Mesendoderm (in vitro differentiated cells): ENCODE results near the gene CDC14B.
A peak's percentile ranks its signal among the peaks of the same experiment; 100 is the strongest.

Experiments
- DNase-seq: peaks from one replicate; pipeline ENCODE4 v3.0.0; 2013
- H2AK5ac ChIP-seq: 2 replicates; pipeline ENCODE4 v1.6.1; 2013; ENCODE audit warnings: low read length, inconsistent platforms
- H2BK120ac ChIP-seq: 2 replicates; pipeline ENCODE4 v1.6.1; 2013; ENCODE audit warnings: low read depth, mild to moderate bottlenecking, low read length, moderate library complexity, mixed read lengths
- H2BK15ac ChIP-seq: replicated peaks from 2 replicates; pipeline ENCODE4 v1.6.1; 2013; ENCODE audit warnings: low read depth, mild to moderate bottlenecking, moderate library complexity
- H2BK5ac ChIP-seq: 2 replicates; pipeline ENCODE4 v1.6.1; 2013; ENCODE audit warnings: low read length, inconsistent platforms
- H3K18ac ChIP-seq: 2 replicates; pipeline ENCODE4 v1.6.1; 2013; ENCODE audit warnings: mild to moderate bottlenecking, low read length, mixed read lengths
- H3K23ac ChIP-seq: one replicate; pipeline ENCODE4 v1.6.1; 2013; ENCODE audit warnings: low read length
- H3K27ac ChIP-seq: 2 replicates; pipeline ENCODE4 v1.5.1; 2013; ENCODE audit warnings: low read depth, mild to moderate bottlenecking, inconsistent platforms, low read length, moderate library complexity
- H3K27me3 ChIP-seq: 2 replicates; pipeline ENCODE4 v1.6.1; 2013; ENCODE audit warnings: low read length, control low read depth, mild to moderate bottlenecking, inconsistent platforms; ENCODE audit not compliant: insufficient read depth, poor library complexity
- H3K36me3 ChIP-seq: 2 replicates; pipeline ENCODE4 v1.6.1; 2013; ENCODE audit warnings: low read length, inconsistent platforms; ENCODE audit not compliant: control insufficient read depth, insufficient read depth
- H3K4ac ChIP-seq: one replicate; pipeline ENCODE4 v1.6.1; 2013; ENCODE audit warnings: low read depth, mild to moderate bottlenecking, low read length, moderate library complexity
- H3K4me1 ChIP-seq: 2 replicates; pipeline ENCODE4 v1.6.1; 2013; ENCODE audit warnings: low read depth, low read length, inconsistent platforms; ENCODE audit not compliant: control insufficient read depth
- H3K4me2 ChIP-seq: 2 replicates; pipeline ENCODE4 v1.6.1; 2013; ENCODE audit warnings: low read length
- H3K4me3 ChIP-seq: 2 replicates; pipeline ENCODE4 v1.5.1; 2013; ENCODE audit warnings: mild to moderate bottlenecking, low read length
- H3K56ac ChIP-seq: one replicate; pipeline ENCODE4 v1.6.1; 2013; ENCODE audit warnings: low read length
- H3K79me1 ChIP-seq: 2 replicates; pipeline ENCODE4 v1.6.1; 2013; ENCODE audit warnings: low read length, inconsistent platforms
- H3K79me2 ChIP-seq: 2 replicates; pipeline ENCODE4 v1.6.1; 2013; ENCODE audit warnings: mild to moderate bottlenecking, low read length; ENCODE audit not compliant: control insufficient read depth, insufficient read depth
- H3K9ac ChIP-seq: 2 replicates; pipeline ENCODE4 v1.6.1; 2013; ENCODE audit warnings: low read length, inconsistent platforms
- H4K5ac ChIP-seq: one replicate; pipeline ENCODE4 v1.6.1; 2013; ENCODE audit warnings: low read length
- H4K8ac ChIP-seq: one replicate; pipeline ENCODE4 v1.6.1; 2013; ENCODE audit warnings: low read depth, mild to moderate bottlenecking, control low read depth, low read length, moderate library complexity
- WGBS: extraction: QIAGEN DNeasy Blood & Tissue Kit; methylation state at CpG from one replicate; pipeline ENCODE4 v1.1.7; 2013; ENCODE audit warnings: low lambda C conversion rate, missing lambda C conversion rate; ENCODE audit not compliant: insufficient coverage; ENCODE audit errors: extremely low coverage; 5-methylcytosine and 5-hydroxymethylcytosine counted together

The CDC14B gene

GRCh38 chr9:96620181-96620514, 505 bp upstream of the CDC14B start:
- DNase-seq: no peak
- Histone ChIP-seq H3K27ac (peak overlapping the region; percentile 89), H3K79me2 (peaks cover 32% of the 10 kb centered on the region)

DNA sequence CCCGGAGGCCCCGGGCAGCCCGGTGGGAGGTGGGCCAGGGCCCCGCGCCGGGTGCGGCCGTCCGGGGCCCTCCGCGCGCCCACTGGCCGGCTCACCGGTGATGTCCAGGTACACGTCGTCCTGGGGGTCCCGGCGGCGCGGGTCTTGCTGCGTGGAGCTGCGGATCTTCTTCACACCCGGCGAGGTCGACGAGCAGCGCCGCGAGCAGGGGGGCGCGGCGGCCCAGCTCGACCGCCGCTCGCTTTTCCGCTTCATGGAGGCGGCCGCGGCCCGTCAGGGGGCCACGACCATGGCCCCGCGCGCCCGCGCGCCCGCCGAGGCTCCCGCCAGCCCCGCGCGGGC, 548 bp downstream of the CDC14B start:
- Histone ChIP-seq H3K4me1 (peaks cover 7% of the 10 kb centered on the region), H2BK15ac (no peak overlapping the region), H3K56ac (peak overlapping the region; percentile 89), H3K79me2 (peaks cover 37% of the 10 kb centered on the region), H2BK120ac (no peak overlapping the region), H2BK5ac (no peak overlapping the region), H3K79me1 (peaks cover 10% of the 10 kb centered on the region), H3K27ac (peak overlapping the region; percentile 57), H3K4me2 (peak overlapping the region; percentile 11), H3K9ac (peak overlapping the region; percentile 79), H3K18ac (peak overlapping the region; percentile 99), H2AK5ac (no peak overlapping the region), H4K8ac (peak overlapping the region; percentile 65), H3K27me3 (no peaks in the 10 kb centered on the region), H3K23ac (peak overlapping the region; percentile 89), H3K36me3 (no peaks in the 10 kb centered on the region), H3K4me3 (peak overlapping the region; percentile 72), H3K4ac (peak overlapping the region; percentile 96), H4K5ac (no peak overlapping the region)
- no peak for DNase-seq
- WGBS: no CpG with 5 or more reads among the region's 54 CpGs

More at GRCh38 chr9:96620181-96620514, 505 bp upstream of the CDC14B start:
- Histone ChIP-seq H2AK5ac (no peak overlapping the region), H3K56ac (peak overlapping the region; percentile 84), H4K8ac (peak overlapping the region; percentile 81), H3K4ac (no peak overlapping the region), H2BK15ac (no peak overlapping the region), H3K27me3 (no peaks in the 10 kb centered on the region), H3K4me2 (peak overlapping the region; percentile 45), H3K79me1 (peaks cover 10% of the 10 kb centered on the region), H3K9ac (peak overlapping the region; percentile 14), H3K4me3 (no peak overlapping the region), H2BK5ac (no peak overlapping the region), H3K18ac (peak overlapping the region; percentile 76), H3K4me1 (peaks cover 7% of the 10 kb centered on the region), H3K36me3 (no peaks in the 10 kb centered on the region), H4K5ac (no peak overlapping the region), H2BK120ac (peak overlapping the region; percentile 52), H3K23ac (no peak overlapping the region)
- no CpG with 5 or more reads among the region's 11 CpGs for WGBS

DNA sequence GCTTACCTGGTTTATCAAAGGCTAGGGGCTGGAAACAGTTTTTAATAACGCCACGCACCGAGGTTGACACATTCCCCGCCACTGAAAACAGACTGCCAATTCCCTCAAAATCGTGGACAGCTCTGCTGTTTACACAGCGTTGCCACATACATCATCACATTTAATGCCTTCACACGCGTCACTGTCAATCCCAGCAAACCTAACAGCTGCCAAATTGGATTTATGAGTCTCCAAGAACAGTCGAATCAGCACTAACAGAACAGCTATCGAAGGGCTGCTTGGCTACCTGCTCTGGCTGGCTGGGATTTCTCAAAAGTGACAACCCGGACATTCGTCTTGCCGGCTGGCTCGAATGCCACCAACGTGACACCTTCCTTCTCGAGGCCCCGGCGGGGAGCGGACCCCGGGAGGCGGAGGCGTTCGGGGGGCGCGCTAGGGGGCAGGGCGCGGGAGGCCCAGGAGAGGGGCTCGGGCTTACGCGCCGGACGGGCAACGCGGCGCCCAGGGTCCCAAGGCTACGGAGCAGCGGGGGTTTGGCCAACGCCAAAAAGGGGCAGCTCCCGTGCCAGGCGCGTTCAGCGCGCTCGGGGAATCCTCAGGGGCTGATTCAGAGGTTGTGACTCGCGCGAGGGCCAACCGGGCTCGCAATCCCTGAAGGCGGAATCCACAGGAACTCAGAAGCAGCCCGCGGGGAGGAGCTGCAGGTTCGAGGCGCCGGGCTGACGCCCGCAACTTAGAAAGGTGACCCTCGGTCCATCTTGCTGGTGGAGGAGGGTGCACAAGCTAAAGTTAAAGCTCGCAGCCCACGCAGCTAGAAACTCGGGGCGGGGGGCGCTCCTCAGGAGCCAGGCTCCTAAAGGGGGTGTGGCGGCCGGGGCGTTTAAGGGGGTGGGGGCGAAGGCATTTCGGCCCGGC, 1.2 kb downstream of the CDC14B start:
- Histone ChIP-seq H4K5ac (no peak overlapping the region), H3K79me2 (peaks cover 37% of the 10 kb centered on the region), H3K4me2 (peak overlapping the region; percentile 94), H2BK15ac (no peak overlapping the region), H3K27me3 (no peaks in the 10 kb centered on the region), H3K56ac (peak overlapping the region; percentile 89), H2BK5ac (no peak overlapping the region), H4K8ac (no peak overlapping the region), H3K79me1 (peaks cover 10% of the 10 kb centered on the region), H3K18ac (peak overlapping the region; percentile 99), H3K36me3 (no peaks in the 10 kb centered on the region), H3K27ac (peak overlapping the region; percentile 57), H2BK120ac (no peak overlapping the region), H3K4me3 (peak overlapping the region; percentile 72), H3K4me1 (peaks cover 7% of the 10 kb centered on the region), H2AK5ac (no peak overlapping the region), H3K4ac (peak overlapping the region; percentile 96), H3K9ac (peak overlapping the region; percentile 79), H3K23ac (no peak overlapping the region)
- WGBS: no CpG with 5 or more reads among the region's 69 CpGs
- peak; percentile 44 for DNase-seq

- Histone ChIP-seq H2BK120ac (no peak overlapping the region), H3K4me3 (peak overlapping the region; percentile 72), H3K4me1 (peaks cover 7% of the 10 kb centered on the region), H4K5ac (no peak overlapping the region), H2AK5ac (no peak overlapping the region), H2BK15ac (no peak overlapping the region), H4K8ac (no peak overlapping the region), H3K4me2 (peak overlapping the region; percentile 94), H3K4ac (no peak overlapping the region), H3K9ac (peak overlapping the region; percentile 79), H3K27me3 (no peaks in the 10 kb centered on the region), H3K18ac (no peak overlapping the region), H3K36me3 (no peaks in the 10 kb centered on the region), H3K23ac (no peak overlapping the region), H2BK5ac (no peak overlapping the region), H3K79me2 (peaks cover 41% of the 10 kb centered on the region), H3K27ac (no peak overlapping the region), H3K56ac (peak overlapping the region; percentile 89), H3K79me1 (peaks cover 10% of the 10 kb centered on the region)
- no peak for DNase-seq
- WGBS: no CpG with 5 or more reads among the region's 22 CpGs
Measured at GRCh38 chr9:96617439-96618185, 2.0 kb downstream of the CDC14B start.

DNA sequence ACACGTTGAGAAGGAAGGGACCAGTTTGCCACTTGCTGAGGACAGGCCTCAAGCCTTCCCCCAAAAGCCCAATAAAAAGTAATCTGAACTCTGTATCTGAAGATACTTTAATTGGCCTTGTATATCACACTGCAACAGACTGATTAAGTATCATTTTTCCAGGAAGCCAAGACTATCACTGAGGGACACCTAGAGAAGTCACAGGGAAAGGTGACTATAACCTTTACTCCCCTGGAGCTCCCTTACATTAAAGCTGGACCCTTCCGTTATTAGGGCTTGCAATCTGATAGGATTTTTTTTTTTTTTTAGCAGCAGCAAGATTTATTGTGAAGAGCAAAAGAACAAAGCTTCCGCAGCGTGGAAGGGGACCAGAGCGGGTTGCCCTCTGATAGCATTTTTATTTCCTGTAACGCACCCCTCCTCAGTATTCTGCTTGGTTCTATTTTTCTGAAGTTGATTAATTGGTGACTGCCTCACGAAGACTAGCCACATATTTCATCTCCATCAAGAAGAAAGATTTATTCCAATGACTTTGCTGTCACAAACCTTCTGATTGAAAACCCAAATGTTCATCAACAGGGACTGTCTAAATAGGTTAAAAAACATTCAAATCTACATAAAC, 2.7 kb downstream of the CDC14B start:
- H2BK120ac ChIP-seq: no peak overlapping the region
- no peak overlapping the region for H2BK5ac ChIP-seq
- no peak overlapping the region for H3K18ac ChIP-seq
- H3K27ac ChIP-seq: no peak overlapping the region
- H2BK15ac ChIP-seq: no peak overlapping the region
- no CpG with 5 or more reads among the region's 7 CpGs for WGBS
- H3K4ac ChIP-seq: no peak overlapping the region
- no peaks in the 10 kb centered on the region for H3K27me3 ChIP-seq
- no peak overlapping the region for H4K8ac ChIP-seq
- no peak overlapping the region for H3K4me3 ChIP-seq
- H4K5ac ChIP-seq: no peak overlapping the region
- peaks cover 46% of the 10 kb centered on the region for H3K79me2 ChIP-seq
- no peak overlapping the region for H3K9ac ChIP-seq
- no peaks in the 10 kb centered on the region for H3K36me3 ChIP-seq
- no peak overlapping the region for H3K23ac ChIP-seq
- no peak overlapping the region for H2AK5ac ChIP-seq
- no peak for DNase-seq
- no peak overlapping the region for H3K4me2 ChIP-seq
- peaks cover 15% of the 10 kb centered on the region for H3K79me1 ChIP-seq
- no peak overlapping the region for H3K56ac ChIP-seq
- H3K4me1 ChIP-seq: peaks cover 11% of the 10 kb centered on the region
